Pons (tissue), 1 donor: Measurements from ENCODE around the gene SLC5A10.

Experiments used
- DNase-seq: peaks from one replicate; pipeline ENCODE4 v3.0.0-alpha.2; 2016; ENCODE audit warnings: low spot score

The SLC5A10 gene

DNA sequence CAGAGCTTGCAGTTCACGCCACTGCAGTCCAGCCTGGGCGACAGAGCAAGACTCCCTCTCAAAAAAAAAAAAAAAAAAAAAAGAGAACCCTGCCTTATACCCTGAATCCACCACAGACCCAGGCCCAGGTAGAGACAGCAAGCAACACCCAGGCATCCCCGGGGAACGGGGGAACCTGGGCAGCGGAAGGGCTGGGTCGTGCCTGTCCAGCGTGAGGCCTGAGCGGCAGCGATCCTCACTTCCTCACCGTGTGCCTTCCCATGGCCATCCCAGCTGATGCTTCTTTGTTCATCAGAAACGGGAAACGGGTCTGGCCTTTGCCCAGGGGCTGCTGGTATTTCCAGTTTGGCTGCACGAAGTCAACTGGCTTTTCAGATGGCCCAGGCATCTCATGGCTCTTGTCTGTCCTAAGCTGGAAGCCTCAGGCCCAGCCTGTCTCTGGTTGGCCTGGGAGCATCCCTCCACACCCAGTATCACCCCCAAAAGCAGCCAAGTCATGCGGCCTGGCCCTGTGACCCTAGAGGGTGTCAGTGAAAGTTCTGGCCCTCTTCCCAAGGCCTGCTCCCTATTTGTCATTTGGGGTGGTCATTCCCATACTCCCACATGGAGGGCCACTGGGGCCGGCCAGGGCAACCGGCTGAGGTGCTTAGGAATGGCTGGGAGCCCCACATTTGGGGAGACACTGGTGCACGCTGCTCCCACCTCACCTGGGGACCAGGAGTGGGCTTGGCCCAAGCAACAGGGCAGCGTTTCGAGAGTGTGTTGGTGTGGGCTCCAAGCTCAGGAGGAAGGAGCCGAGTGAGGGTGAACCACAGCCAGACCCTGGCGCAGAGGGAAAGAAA is 32.5 kb downstream of the SLC5A10 start:
- no peak for DNase-seq

DNA sequence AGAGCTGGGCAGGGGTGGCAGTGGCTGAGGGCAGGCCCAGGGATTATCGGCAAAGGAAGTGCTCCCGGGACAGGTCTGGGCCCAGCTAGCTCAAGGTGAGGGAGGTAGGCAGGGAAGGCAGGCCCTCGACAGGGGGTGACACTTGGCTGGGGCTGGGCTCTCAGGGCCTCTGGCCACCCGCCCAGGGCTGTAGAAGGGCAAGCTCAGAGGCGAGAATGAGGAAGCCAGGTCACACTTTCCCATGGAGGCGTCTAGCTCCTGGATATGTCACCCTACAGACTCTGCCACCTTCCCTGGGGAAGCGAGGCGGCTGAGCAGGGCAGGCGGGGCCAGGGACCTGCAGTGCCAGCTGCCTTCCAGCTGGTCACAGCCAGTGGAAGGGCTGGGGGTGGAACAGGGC is 33.5 kb downstream of the SLC5A10 start:
- no peak for DNase-seq

DNA sequence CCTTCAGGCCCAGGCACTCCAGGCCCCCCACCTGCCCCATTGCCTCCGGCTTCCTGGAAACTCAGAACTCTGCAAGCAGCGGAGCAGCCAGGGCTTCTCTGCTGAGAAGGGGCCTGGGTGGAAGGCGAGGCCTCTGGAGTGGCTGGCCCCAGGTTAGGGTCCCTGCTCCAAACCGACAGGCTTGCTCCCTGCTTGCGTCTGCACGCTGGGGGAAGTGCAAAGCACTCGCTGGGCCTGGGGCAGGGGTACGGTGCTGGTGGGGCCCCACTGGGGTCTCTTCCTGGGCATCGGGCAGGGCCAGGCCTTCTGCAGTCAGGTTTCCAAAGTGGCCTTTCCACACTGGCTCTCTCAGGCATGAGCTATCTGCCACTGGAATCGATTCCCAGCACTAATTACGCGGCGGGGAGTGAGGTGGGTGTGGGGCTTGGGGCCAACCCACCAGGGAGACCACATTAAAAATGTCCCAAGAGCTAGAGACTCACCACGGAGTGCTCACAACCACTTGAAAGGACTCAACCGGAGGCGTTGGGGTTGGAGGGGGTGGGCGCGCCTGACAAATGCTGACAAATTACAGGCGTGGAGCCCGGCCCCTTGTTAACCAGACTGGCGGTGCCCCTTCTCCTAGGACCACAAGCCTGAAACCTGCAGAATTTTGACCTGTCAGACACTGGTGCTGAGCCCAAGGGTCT is 34.7 kb downstream of the SLC5A10 start:
- DNase-seq = no peak

DNA sequence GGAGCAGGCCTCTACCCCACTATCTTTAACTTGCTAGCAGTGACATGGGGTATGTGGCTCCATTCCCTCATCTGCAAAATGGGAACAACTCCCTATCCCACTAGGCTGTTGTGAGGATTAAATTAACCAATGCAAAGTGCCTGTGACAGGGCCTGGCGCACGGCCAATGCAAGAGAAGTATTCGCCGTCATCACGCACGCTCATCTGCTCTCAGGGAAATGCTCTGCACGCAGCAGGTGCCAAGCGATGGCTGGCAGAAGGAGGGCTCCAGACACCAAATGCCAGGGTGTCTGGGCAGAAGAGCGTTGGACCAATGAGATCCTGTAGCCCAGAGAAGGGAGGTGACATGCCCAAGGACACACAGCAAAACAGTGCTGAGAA is 35.3 kb downstream of the SLC5A10 start:
- no peak for DNase-seq

DNA sequence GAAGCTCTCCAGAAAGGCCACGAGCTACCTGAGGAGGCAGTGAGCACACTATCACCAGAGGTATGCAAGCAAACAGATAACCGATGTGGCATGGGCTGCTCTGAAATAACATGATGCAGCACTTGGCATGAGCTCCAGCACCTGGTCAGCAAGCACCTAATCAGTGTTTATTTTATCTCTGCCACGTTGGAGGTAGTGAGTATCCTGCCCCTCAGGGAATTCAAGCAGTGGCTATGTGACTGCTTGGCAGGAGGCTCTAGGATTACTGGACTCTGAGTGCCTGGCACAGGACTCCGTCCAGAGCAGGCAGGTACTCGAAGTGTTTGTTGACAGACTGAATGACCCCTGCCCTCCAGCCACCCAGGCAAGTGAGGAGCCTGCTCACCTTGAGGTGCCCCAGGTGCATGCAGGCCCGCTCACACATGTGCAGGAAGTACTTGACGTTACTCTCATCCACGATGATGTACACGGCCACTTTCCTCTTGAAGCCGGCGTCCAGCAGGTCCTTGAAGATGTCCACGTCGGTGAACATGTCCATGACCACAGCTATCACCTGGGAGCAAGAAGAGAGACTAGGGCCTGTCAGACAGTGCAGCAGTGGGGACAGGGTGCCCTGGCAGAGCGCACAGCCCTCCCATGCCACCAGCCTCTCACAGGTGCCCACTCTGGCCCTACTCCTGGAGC is 36.0 kb downstream of the SLC5A10 start:
- DNase-seq = no peak

DNA sequence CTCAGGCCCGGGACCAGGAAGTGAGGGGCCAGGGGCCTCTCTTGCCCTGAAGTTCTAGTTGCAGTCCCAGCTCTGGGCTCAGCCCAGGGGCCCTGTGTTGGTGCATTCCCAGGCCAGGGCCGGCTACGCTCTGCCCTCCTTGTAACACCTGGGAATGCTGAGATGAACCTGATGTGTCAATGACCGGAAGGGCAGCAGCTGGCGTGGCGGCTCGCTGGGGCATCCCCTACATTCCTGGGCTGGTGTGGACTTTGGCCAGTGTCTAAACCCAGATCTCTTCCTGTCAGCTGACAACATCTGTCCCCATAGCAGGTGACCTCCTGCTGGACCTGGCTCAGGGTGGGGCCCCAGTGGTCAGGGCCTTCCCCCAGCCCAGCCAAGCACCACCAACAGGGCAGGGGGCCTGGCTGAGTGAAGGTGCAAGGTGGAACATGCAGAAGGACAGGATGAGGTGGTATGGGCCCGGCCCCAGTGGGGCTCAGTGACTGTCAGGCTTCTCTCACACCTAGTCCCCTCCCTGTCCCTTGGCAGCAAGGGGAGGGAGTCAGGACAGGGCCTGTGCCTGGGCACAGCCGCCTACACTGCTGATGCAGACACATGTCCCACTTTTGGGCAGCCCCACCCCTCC is 36.7 kb downstream of the SLC5A10 start:
- DNase-seq = no peak

DNA sequence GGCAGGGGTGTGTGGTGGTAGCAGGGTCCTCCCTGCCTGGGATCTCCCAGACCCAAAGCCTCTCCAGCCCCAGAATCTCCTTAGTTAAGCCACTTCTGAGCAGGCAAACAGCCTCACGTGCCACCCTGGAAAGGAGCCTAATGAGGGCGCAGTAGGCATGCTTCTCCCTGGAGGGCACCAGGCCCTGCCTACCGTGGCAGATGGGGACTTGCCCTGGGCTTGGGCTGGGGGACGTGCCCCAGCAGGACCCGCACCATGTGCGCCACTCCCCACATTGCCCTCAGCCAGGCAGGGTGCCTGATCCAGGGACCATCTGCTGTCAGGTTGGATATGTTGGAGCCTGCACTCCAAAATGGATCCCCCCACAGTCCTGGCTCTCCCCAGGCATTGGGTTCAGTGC is 38.4 kb downstream of the SLC5A10 start:
- no peak for DNase-seq

DNA sequence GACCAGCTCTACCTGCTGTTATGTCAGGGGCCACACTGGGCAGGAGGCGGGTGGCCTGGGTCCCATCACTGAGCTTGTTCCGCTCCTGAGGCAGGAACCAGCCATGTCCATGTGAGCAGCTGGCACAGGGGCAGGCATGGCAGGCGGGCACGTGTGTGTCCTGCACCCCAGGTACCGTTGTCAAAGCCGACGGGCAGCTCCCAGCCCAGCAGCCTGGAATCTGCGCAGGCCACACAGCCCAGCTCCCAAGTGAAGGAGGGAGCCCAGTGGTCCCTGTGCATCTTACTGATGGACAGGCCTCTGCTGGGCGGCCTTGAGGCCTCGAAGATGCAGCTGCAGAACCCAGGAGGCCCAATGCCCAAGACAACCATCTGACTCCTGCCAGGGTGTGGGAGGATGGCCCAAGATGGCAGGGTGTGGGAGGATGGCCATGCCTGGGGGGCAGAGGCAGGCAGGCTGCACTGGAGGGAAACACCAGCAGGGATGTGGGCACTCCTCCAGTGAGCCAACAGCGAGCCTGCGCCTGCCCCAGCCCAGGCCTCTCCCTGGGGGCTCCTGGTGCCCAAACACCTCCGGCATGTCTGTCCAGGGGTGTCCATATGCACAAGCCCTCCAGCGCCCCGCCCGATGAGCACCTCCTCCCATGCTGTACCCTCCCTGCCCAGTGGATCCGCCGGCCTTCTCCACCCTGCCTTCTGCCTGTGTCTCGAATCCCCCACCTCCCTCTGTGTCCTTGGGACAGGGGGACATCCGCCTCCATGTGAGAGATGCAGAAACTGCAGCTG is 39.8 kb downstream of the SLC5A10 start:
- no peak for DNase-seq

DNA sequence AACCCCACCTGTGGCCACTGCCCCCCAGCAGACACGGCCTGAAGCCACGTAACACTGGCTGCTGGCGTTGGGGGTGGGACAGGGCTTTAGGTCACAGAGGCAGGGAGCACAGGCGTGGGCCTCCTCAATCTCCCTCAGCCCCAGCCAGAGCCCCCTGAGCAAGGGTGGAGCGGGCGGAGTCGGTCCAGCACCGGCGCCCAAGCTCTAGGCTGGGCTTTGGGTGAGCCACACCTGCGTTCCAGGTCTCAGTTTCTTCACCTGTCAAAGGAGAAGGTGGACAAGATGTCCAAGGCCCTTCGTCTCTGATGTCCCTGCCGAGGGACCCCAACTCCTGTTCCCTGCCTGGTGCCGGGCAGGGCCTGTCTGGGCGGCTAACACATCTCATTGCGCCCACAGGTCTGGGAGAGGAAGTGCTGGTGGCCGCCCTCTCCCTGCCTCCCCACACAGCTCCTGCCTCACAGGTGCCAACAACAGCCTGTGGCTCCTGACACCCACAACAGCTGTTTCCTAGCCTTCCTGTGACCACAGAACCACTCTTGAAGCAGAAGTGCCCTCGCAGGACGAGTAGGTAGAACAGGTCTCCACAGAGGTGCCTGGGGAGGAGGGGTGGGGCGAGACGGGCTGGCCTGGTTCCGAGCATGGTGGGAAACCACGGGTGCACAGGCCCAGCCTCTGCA is 40.6 kb downstream of the SLC5A10 start:
- no peak for DNase-seq

DNA sequence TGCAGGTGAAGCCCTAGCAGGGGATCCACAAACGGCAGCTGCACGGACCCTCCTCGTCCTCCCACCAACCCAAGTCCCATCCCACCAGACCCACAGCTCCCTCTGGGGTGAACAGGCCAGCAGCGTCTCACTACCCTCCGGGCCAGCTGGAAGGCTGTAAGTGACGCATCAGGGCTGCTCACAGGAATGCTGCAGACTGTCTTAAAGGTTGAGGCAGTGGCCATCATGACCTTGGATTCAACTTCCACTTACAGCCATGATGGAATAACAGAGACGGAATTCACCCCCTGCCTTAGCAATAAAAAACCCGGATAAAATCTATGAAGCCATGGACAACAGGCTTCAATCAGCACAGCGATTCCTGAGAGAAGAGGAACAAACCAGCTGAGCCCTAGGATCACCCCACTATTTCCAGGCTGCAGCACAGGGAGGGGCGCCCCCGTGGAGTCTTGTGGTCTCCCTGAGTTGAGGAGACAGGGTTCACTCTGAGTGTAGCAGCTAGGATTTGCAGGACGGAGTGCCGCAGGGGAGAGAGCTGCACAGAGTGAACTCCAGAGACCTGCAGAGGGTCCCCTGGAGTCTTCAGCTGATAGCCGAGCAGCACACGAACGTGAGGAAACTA is 42.1 kb downstream of the SLC5A10 start:
- no peak for DNase-seq

DNA sequence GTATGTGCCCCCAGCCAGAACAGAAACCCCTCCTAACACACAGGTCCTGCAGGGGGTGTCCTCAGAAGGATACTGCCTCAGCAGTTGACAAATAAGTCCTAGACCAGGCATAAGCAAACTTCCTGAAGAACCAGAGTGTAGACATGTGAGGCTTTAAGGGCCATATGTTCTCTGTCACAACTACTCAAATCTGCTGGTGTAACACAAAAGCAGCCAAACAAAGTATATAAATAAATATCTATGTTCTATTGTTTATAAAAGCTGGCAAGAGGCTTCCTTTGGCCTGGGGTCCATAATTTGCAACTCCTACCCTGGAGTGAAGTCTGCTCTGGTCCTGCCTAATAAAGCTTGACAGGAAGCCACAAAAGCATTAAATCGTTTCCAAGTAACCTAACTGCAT is 42.7 kb downstream of the SLC5A10 start:
- DNase-seq = no peak

DNA sequence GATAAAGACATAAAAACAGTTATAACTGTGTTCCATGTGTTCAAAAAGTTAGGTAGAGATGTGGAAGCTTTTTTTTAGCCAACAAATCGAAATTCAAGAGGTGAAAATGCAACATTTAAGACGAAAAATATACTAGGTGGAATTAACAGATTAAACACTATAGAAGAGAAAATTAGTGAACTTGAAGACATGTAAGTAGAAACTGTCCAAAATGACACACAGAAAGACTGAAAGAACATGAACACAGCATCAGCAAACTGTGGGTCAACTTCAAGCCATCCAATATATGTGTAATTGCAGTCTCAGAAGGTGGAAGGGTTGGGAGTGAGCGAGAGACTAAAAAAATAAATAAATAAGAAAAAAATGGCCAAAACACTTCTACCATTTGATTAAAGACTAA is 43.3 kb downstream of the SLC5A10 start:
- DNase-seq = no peak

DNA sequence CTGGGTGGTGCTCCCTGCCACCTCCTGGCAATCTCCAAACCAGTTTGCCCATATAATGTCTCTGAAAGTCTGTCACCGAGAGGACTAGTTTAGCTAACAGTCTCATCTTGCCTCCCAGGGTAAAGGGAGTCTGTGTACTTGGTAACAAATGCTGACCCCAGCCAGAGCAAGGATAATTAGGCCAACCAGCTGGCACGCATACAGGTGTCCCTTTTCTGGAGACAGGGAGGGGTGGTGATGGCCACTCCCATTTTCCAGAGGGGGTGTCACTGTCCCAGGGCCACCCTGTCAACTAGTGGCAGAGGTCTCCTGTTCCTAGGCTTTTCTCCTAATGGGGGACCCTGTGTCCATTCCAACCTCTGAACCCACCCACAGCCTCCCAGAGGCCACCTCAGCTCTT is 44.5 kb downstream of the SLC5A10 start:
- DNase-seq = no peak

DNA sequence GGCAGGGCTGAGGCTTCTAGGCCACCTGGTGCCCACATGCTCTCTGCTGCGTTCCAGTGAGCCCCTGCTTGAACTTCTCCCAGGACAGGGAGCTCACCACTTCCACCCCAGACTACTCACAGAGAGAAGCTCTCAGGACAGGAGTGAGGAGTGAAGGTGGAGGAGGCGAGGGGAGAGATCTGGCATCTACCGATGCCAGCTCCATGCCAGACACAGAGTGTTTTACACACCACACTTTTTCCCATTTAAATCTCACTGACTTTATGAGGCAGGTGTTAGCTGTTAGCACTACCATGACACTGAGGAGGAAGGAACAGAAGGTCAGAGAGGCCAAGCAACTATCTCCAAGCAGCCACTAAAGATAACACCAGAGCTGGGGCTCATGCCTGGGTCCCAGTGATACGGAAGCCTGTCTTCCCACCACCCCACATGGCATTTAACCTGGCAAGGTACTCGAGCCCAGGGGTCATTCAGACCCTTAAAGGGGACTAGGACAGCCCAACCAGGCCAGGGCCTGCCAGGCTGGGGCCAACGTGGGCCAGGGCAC is 45.8 kb downstream of the SLC5A10 start:
- no peak for DNase-seq

DNA sequence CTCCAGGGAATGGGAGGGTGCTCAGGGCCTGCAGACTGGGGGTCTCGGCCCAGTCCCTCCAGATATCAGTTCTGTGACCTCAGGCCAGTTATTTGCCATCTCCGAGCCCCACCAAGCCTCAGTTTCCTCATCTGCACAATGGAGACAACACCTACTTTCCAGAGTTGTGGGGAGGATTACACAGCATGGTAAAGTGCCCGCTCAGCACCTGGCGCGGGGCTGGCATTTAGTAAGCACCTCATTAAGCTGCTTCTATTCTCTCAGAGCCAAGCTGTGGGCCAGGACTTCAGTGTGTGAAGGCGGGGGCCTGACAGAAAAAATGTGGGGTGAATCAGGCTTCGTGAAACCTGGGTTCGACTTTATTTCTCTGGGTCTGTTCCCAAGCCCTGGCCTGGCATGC is 47.4 kb downstream of the SLC5A10 start:
- no peak for DNase-seq

DNA sequence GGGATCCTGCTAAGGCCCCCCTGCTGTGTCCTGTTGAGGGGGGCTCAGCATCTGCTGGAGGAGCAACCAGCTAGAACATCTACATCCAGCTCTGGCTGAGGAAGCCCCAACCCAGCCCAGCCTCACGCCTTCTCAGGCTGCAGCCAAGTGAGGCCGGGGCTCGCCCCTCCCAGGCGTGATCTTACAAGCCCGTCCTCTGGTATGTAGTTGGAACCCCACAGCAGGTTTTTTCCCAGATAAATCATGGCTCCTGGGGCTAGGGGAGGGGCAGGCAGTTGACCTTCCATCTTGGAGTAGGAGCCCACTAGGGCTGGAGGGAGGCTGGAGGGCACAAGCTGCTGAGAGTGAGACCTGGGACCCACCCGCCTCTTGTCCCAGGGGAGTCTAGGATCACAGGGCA is 47.9 kb downstream of the SLC5A10 start:
- DNase-seq = no peak

DNA sequence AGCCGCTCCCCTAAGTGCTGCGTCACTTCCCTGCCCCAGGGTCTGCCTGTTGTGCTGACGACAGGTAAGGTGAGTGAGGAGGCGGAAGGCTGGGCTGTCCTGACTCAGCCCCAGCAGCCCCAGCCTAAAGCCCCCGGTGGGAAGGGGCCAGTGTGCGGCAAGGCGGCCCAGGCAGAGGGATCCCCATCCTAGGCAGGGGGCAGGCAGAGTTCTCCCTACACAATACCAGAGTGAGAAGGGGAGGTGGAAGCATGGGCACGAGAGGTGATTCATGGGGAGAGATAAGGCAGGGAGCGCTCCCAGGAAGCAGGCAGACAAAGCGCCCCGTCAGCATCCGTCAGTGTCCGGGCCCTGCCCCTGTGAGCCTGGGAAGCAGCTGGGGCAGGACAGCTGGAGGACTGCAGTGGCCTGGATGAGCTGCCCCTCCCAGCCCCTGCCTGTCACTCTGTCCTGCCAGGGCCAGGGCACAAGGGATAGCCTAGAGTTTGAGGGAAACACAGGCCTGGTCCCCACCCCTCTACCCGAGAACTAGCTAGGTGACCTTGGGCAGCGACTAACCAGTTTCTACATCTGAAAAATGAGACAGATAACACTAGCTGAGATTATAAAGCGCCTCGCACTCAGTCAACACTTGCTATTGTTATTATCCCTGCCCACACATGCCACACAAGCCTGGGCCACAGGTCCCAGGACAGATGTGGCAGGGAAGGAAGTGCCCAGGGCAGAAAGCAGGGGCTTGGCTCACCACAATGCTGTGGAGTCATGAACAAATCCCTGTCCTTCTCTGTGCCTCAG is 48.8 kb downstream of the SLC5A10 start:
- no peak for DNase-seq

DNA sequence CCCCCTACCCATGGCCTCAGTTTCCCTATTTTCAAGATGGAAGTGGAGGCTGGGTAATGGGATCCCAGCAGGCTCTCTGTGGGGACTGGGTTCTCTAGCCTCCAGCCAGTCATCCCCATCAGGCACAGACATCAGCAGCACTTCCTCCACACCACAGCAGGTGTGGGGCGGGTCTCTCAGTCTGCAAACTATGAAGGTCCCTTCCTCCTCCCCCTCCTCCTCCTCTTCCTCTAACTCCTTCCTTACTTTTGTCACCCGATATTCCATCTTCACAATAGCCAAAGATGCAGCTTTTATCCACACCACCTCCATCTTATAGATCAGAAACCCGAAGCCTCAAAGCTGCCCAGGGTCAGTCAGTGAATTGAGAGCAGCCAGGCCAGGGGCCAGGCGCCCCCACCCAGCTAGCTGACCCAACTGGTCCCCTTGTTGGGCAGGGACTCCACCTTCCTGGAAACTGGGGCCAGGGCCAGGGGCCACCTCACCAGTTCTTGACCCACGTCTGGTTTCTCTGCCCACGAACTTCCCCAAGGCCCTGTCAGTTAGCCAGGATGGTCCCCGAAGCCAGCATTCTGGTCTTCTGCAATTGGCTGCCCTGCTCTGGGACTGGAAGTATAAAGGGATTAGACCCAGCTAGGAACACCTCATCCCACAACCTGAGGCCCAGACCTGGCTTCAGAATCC is 50.1 kb downstream of the SLC5A10 start:
- DNase-seq = no peak
